Measurements from ENCODE around the gene USH1G.
"Not testable (repeated sequence)": the region's sequence is repeated elsewhere in the genome, so short reads cannot be mapped to it uniquely, and the experiment has no call there.

USH1G gene

GRCh38 chr17:74922694-74923537 is at the start of gene USH1G:
Gene USH1G, minus strand, starts transcription at chr17:74923255. Its CDS starts 182 bp downstream, at chr17:74923073.
- DNase-seq = no peak

- DNase-seq = peak; percentile 63
Measured at GRCh38 chr17:74972107-74972972, 49.3 kb upstream of the USH1G start, which contains the start of gene HID1. Gene HID1, minus strand, starts transcription at chr17:74972759. Its CDS starts 103 bp downstream, at chr17:74972656.

GRCh38 chr17:74971842-74972106 is 48.7 kb upstream of the USH1G start:
- DNase-seq = no peak

- no peak for DNase-seq
Measured at GRCh38 chr17:74971069-74971841, 48.2 kb upstream of the USH1G start.

- DNase-seq = no peak
Measured at GRCh38 chr17:74970395-74970794, 47.3 kb upstream of the USH1G start.

- DNase-seq = not testable (repeated sequence)
Measured at GRCh38 chr17:74969501-74969900, 46.4 kb upstream of the USH1G start.

GRCh38 chr17:74968361-74968780 is 45.3 kb upstream of the USH1G start:
- DNase-seq = no peak

- no peak for DNase-seq
Measured at GRCh38 chr17:74964988-74965622, 42.0 kb upstream of the USH1G start.

GRCh38 chr17:74964246-74964761 is 41.2 kb upstream of the USH1G start:
- DNase-seq = no peak

GRCh38 chr17:74963656-74964055 is 40.6 kb upstream of the USH1G start:
- DNase-seq = no peak

GRCh38 chr17:74962622-74963394 is 39.8 kb upstream of the USH1G start:
- DNase-seq = no peak

GRCh38 chr17:74961657-74962350 is 38.7 kb upstream of the USH1G start:
- DNase-seq = peak; percentile 90

GRCh38 chr17:74960570-74961342 is 37.7 kb upstream of the USH1G start:
- no peak for DNase-seq

GRCh38 chr17:74959826-74960515 is 36.9 kb upstream of the USH1G start:
- DNase-seq = no peak

- peak; percentile 73 for DNase-seq
Measured at GRCh38 chr17:74957935-74958740, 35.1 kb upstream of the USH1G start.

- DNase-seq = no peak
Measured at GRCh38 chr17:74956093-74956492, 33.0 kb upstream of the USH1G start.

GRCh38 chr17:74954665-74955421 is 31.8 kb upstream of the USH1G start:
- no peak for DNase-seq

GRCh38 chr17:74954115-74954514 is 31.1 kb upstream of the USH1G start:
- DNase-seq = no peak

Data from right hindlimb (tissue), 1 donor.